H9 (cell line): ENCODE results near the gene SH3BGRL3. TPM values are rescaled to one million over a fixed set of nuclear protein-coding genes. Genes with fewer than 3 reads are reported as not detected.

ENCODE experiments used
- DNase-seq: peaks from one replicate; pipeline ENCODE4 v3.0.0-alpha.2; 2017
- H2AFZ ChIP-seq: one replicate; pipeline ENCODE4 v1.6.1; 2013; ENCODE audit warnings: mild to moderate bottlenecking, low read length, control low read depth, moderate library complexity
- H2AK5ac ChIP-seq: 2 replicates; pipeline ENCODE4 v1.6.1; 2013; ENCODE audit warnings: low read length, control low read depth, mixed read lengths; ENCODE audit not compliant: insufficient read length
- H2BK120ac ChIP-seq: one replicate; pipeline ENCODE4 v1.6.1; 2013; ENCODE audit warnings: low read depth, mild to moderate bottlenecking, low read length, control low read depth, inconsistent platforms; ENCODE audit not compliant: poor library complexity, severe bottlenecking
- H2BK12ac ChIP-seq: 2 replicates; pipeline ENCODE4 v1.6.1; 2013; ENCODE audit warnings: low read length, control low read depth, mixed read lengths, low read depth; ENCODE audit not compliant: insufficient read length
- H2BK15ac ChIP-seq: 2 replicates; pipeline ENCODE4 v1.6.1; 2013; ENCODE audit warnings: low read depth, low read length, control low read depth
- H2BK20ac ChIP-seq: one replicate; pipeline ENCODE4 v1.6.1; 2013; ENCODE audit warnings: low read depth, mild to moderate bottlenecking, low read length, control low read depth, inconsistent platforms; ENCODE audit not compliant: poor library complexity, severe bottlenecking
- H2BK5ac ChIP-seq: 2 replicates; pipeline ENCODE4 v1.6.1; 2013; ENCODE audit warnings: low read length, control low read depth, mixed read lengths; ENCODE audit not compliant: insufficient read length
- H3K14ac ChIP-seq: 2 replicates; pipeline ENCODE4 v1.6.1; 2013; ENCODE audit warnings: low read length, control low read depth; ENCODE audit not compliant: insufficient read depth
- H3K18ac ChIP-seq: 2 replicates; pipeline ENCODE4 v1.6.1; 2013; ENCODE audit warnings: low read depth, mild to moderate bottlenecking, mixed read lengths, low read length, control low read depth; ENCODE audit not compliant: insufficient read length
- H3K23ac ChIP-seq: 2 replicates; pipeline ENCODE4 v1.6.1; 2013; ENCODE audit warnings: low read length, control low read depth, mixed read lengths, low read depth; ENCODE audit not compliant: insufficient read length
- H3K23me2 ChIP-seq: 2 replicates; pipeline ENCODE4 v1.6.1; 2013; ENCODE audit warnings: low read depth, mild to moderate bottlenecking, mixed read lengths, low read length, control low read depth; ENCODE audit not compliant: insufficient read length, poor library complexity, severe bottlenecking
- H3K27ac ChIP-seq: 2 replicates; pipeline ENCODE4 v1.5.1; 2013; ENCODE audit warnings: low read length, control low read depth, mixed read lengths, low read depth; ENCODE audit not compliant: insufficient read length
- H3K27me3 ChIP-seq: 2 replicates; pipeline ENCODE4 v1.6.1; 2013; ENCODE audit warnings: low read length, control low read depth, inconsistent platforms; ENCODE audit not compliant: insufficient read depth
- H3K4ac ChIP-seq: 2 replicates; pipeline ENCODE4 v1.6.1; 2013; ENCODE audit warnings: low read depth, mild to moderate bottlenecking, control low read depth, inconsistent platforms, low read length, moderate library complexity
- H3K4me1 ChIP-seq: 2 replicates; pipeline ENCODE4 v1.6.1; 2013; ENCODE audit warnings: low read length, control low read depth, inconsistent platforms; ENCODE audit not compliant: insufficient read depth
- H3K4me2 ChIP-seq: 2 replicates; pipeline ENCODE4 v1.6.1; 2013; ENCODE audit warnings: low read length, control low read depth, mixed read lengths; ENCODE audit not compliant: insufficient read length, insufficient read depth
- H3K56ac ChIP-seq: 2 replicates; pipeline ENCODE4 v1.6.1; 2013; ENCODE audit warnings: low read depth, mild to moderate bottlenecking, mixed read lengths, low read length, control low read depth; ENCODE audit not compliant: insufficient read length
- H3K79me1 ChIP-seq: 2 replicates; pipeline ENCODE4 v1.6.1; 2013; ENCODE audit warnings: low read depth, mild to moderate bottlenecking, moderate library complexity, low read length, control low read depth, inconsistent platforms; ENCODE audit not compliant: insufficient read depth, poor library complexity, severe bottlenecking
- H3K79me2 ChIP-seq: 2 replicates; pipeline ENCODE4 v1.6.1; 2013; ENCODE audit warnings: low read length, control low read depth, inconsistent platforms; ENCODE audit not compliant: insufficient read depth
- H3K9ac ChIP-seq: 2 replicates; pipeline ENCODE4 v1.6.1; 2013; ENCODE audit warnings: low read length, control low read depth, mixed read lengths; ENCODE audit not compliant: insufficient read length; ENCODE audit errors: extremely low read depth
- H3K9me3 ChIP-seq: one replicate; pipeline ENCODE4 v1.6.1; 2013; ENCODE audit warnings: low read depth, low read length, inconsistent platforms; ENCODE audit not compliant: control insufficient read depth
- H3T11ph ChIP-seq: one replicate; pipeline ENCODE4 v1.6.1; 2013; ENCODE audit warnings: mild to moderate bottlenecking, low read length, control low read depth, inconsistent platforms
- H4K20me1 ChIP-seq: one replicate; pipeline ENCODE4 v1.6.1; 2013; ENCODE audit not compliant: control insufficient read depth, insufficient read length, insufficient read depth
- H4K5ac ChIP-seq: 2 replicates; pipeline ENCODE4 v1.6.1; 2013; ENCODE audit warnings: low read depth, mild to moderate bottlenecking, mixed read lengths, low read length, control low read depth; ENCODE audit not compliant: insufficient read length
- H4K8ac ChIP-seq: replicated peaks from 2 replicates; pipeline ENCODE4 v1.6.1; 2013; ENCODE audit warnings: low read length, control low read depth, mixed read lengths, low read depth; ENCODE audit not compliant: insufficient read length
- H4K91ac ChIP-seq: 2 replicates; pipeline ENCODE4 v1.6.1; 2013; ENCODE audit warnings: low read depth, mild to moderate bottlenecking, moderate library complexity, mixed read lengths, low read length, control low read depth; ENCODE audit not compliant: insufficient read length
- H3K27ac Mint-ChIP-seq, 3 experiments: 2 replicates in 2 of 3; 3 replicates in 1 of 3; pipeline ENCODE4 v1.8.0; 2020 to 2021; ENCODE audit warnings: mixed read lengths in 3 of 3, mild to moderate bottlenecking in 1 of 3, moderate library complexity in 1 of 3
- H3K27me3 Mint-ChIP-seq: 2 replicates; pipeline ENCODE4 v1.8.0; 2021; ENCODE audit warnings: low read depth, mild to moderate bottlenecking, moderate library complexity, mixed read lengths
- H3K36me3 Mint-ChIP-seq, 3 experiments: 2 replicates in 2 of 3; 3 replicates in 1 of 3; pipeline ENCODE4 v1.8.0; 2020 to 2021; ENCODE audit warnings: low read depth in 3 of 3, mixed read lengths in 3 of 3; ENCODE audit not compliant: insufficient read depth in 1 of 3
- H3K4me1 Mint-ChIP-seq, 2 experiments: 2 replicates each; pipeline ENCODE4 v1.8.0; 2020; ENCODE audit warnings: mixed read lengths in 2 of 2
- H3K4me3 Mint-ChIP-seq, 2 experiments: 2 replicates in 1 of 2; 3 replicates in 1 of 2; pipeline ENCODE4 v1.8.0; 2020 to 2021; ENCODE audit warnings: mild to moderate bottlenecking in 2 of 2, mixed read lengths in 2 of 2, moderate library complexity in 1 of 2
- H3K9me3 Mint-ChIP-seq, 2 experiments: 2 replicates in 1 of 2; 3 replicates in 1 of 2; pipeline ENCODE4 v1.8.0; 2020; ENCODE audit warnings: mild to moderate bottlenecking in 2 of 2, mixed read lengths in 2 of 2, moderate library complexity in 1 of 2
- CTCF ChIP-seq: fragments of 200-600 bp; sonication (generic); conservative IDR thresholded peaks from 3 replicates; pipeline ENCODE4 v1.8.0; 2021; ENCODE audit warnings: antibody characterized with exemption, mild to moderate bottlenecking
- WGBS: extraction: QIAGEN DNeasy Blood & Tissue Kit; methylation state at CpG from one replicate; pipeline ENCODE4 v1.1.7; 2013; ENCODE audit warnings: missing lambda C conversion rate, low lambda C conversion rate, mixed read lengths; ENCODE audit not compliant: insufficient read length; ENCODE audit errors: extremely low coverage; 5-methylcytosine and 5-hydroxymethylcytosine counted together
- total RNA-seq: library from RNA; stranded (reverse); gene quantifications from 2 replicates; pipeline ENCODE4 v1.2.1, GENCODE V29; 2021

Gene SH3BGRL3
- total RNA-seq, 1 experiment from 2014 or later, result 86.3 TPM

DNA sequence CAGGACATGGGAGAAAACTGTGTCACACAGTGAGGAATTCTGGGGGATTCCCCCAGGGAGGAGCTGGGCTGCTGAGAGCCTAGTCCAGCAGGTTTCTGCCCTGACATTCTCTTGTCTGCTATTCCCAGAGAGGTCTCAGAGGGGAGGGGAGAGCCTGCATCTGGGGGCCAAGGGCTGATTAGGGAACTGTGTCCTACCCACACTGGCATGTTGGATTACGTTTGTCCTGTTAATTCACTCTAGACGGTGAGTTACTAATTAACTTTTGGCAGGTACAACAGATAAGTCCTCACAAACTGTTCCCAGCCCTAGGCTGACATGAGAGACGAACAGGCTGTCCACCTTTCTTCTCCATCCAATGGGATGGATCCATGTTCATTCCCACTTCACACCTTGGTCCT, 2.6 kb upstream of the SH3BGRL3 start:
- no peaks in the 10 kb centered on the region for H3K79me2 ChIP-seq
- no peaks in the 10 kb centered on the region for H3K79me1 ChIP-seq
- H3K18ac ChIP-seq, result no peak overlapping the region
- no peak overlapping the region for H3K27ac Mint-ChIP-seq
- WGBS, result no CpG with 5 or more reads among the region's 3 CpGs
- H2BK12ac ChIP-seq, result no peak overlapping the region
- no peak for DNase-seq
- peaks cover 54 to 64% (median 60%) of the 10 kb centered on the region in 3 experiments for H3K36me3 Mint-ChIP-seq
- no peaks in the 10 kb centered on the region for H3K27me3 ChIP-seq
- peaks cover 13% of the 10 kb centered on the region for H3K23me2 ChIP-seq
- no peak overlapping the region for H3K4ac ChIP-seq
- no peak overlapping the region for H3K56ac ChIP-seq
- H2BK120ac ChIP-seq, result no peak overlapping the region
- H3K9me3 Mint-ChIP-seq, result no peaks in the 10 kb centered on the region
- H4K8ac ChIP-seq, result no peak overlapping the region
- H2BK15ac ChIP-seq, result no peak overlapping the region
- no peaks in the 10 kb centered on the region; the same call in 1 of the 2 replicates for H3K27me3 Mint-ChIP-seq
- H3K27ac ChIP-seq, result no peak overlapping the region
- H3T11ph ChIP-seq, result no peak overlapping the region
- H3K4me2 ChIP-seq, result no peak overlapping the region
- no peak for TF ChIP-seq CTCF
- H2BK20ac ChIP-seq, result no peak overlapping the region
- no peak overlapping the region for H2AFZ ChIP-seq
- H3K23ac ChIP-seq, result no peak overlapping the region
- no peak overlapping the region for H3K9ac ChIP-seq
- no peaks in the 10 kb centered on the region for H3K9me3 ChIP-seq
- H3K14ac ChIP-seq, result no peak overlapping the region
- H2AK5ac ChIP-seq, result no peak overlapping the region
- H3K4me1 Mint-ChIP-seq, result peaks cover 44 to 45% of the 10 kb centered on the region in 2 experiments
- H4K20me1 ChIP-seq, result peaks cover 2% of the 10 kb centered on the region
- H4K5ac ChIP-seq, result no peak overlapping the region
- peaks cover 11% of the 10 kb centered on the region; the same call in 1 of the 2 replicates for H3K4me1 ChIP-seq
- no peak overlapping the region for H3K4me3 Mint-ChIP-seq
- H2BK5ac ChIP-seq, result no peak overlapping the region
- H4K91ac ChIP-seq, result no peak overlapping the region
